DMS114 treated with DMSO at 0.1 percent for 48 hours (cell line): Measurements from ENCODE around the gene FOXF1.

Experiments used
- DNase-seq: peaks from one replicate; lab custom pipeline; 2025; ENCODE audit not compliant: unreplicated experiment; lab: John Stamatoyannopoulos, UW

FOXF1 gene

DNA sequence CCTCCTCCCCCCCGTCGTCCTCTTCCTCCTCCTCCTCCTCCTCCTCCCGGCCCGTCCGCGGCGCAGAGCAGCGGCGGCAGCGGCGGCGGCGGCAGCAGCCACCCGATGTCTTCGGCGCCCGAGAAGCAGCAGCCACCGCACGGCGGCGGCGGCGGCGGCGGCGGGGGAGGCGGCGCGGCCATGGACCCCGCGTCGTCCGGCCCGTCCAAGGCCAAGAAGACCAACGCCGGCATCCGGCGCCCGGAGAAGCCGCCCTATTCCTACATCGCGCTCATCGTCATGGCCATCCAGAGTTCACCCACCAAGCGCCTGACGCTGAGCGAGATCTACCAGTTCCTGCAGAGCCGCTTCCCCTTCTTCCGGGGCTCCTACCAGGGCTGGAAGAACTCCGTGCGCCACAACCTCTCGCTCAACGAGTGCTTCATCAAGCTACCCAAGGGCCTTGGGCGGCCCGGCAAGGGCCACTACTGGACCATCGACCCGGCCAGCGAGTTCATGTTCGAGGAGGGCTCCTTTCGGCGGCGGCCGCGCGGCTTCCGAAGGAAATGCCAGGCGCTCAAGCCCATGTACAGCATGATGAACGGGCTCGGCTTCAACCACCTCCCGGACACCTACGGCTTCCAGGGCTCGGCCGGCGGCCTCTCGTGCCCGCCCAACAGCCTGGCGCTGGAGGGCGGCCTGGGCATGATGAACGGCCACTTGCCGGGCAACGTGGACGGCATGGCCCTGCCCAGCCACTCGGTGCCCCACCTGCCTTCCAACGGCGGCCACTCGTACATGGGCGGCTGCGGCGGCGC, at the start of gene FOXF1:
Gene FOXF1 (plus strand): TSS at position 63 of the 797 bp plus-strand sequence. CDS start 43 bp downstream, at position 106.
- no peak for DNase-seq

DNA sequence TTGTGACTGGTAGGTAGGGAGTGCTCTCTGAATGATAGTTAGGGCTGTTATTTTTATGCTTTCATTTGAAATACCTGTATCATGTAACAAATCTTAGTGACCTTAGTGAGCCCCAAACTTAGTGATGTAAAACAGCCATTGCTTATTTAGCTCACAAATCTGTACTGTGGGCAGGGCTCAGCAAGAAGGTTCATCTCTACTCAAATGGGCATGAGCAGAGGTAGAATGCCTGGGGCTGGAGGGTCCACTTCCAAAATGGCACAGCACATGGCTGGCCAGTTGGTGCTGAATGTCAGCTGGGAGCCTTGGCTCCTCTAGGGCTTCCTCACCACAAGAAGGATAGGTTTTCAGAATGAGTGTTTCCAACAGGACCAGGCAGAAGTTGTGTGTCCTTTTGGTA, 49.3 kb upstream of the FOXF1 start:
- DNase-seq = no peak

DNA sequence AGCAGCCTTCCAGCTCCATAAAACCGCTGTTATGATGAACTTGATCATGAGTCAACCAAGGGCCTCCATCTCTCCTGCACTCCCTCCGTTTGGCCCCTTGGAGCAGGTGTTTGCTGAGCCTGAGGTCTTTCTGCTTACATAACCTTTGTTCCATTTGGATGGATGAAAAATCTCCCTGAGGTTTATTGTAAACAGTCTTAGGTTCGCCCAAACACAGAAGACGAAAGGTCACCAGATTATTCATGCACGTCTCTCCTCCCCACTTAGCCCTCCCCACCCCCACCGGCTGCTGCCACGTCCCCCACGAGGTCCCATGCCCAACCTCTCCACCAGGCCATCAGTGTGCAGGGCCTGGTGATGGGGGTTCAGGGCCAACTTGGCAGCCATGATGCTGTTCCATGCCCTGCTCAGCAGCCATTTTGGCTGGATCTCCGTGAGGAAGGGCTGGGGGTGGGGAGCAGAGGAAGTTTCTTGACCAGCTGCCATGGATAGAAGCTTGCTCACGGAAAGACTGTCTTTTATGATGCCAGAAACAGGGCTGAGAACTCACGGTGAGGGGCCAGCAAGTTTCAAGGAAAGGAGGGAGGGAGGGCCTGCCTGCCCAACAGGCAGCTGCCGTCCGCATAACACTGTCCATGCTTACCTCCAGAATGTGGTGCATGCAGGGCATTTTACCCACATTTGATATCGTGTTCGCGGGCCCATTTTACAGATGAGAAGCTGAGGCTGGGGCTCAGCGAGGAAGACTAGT, 47.8 kb upstream of the FOXF1 start:
- DNase-seq = no peak

DNA sequence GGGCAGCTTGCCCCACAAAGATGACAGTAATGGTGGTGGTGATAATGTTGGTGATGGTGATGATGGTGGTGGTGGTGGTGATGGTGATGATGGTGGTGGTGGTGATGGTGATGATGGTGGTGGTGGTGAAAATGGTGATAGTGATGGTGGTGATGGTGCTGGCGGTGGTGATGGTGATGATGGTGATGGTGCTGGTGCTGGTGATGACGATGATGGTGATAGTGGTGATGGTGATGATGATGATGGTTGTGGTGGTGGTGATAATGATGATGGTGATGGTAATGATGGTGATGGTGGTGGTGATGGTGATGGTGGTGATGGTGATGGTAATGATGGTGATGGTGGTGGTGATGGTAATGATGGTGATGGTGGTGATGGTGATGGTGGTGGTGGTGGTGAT, 46.3 kb upstream of the FOXF1 start:
- no peak for DNase-seq

DNA sequence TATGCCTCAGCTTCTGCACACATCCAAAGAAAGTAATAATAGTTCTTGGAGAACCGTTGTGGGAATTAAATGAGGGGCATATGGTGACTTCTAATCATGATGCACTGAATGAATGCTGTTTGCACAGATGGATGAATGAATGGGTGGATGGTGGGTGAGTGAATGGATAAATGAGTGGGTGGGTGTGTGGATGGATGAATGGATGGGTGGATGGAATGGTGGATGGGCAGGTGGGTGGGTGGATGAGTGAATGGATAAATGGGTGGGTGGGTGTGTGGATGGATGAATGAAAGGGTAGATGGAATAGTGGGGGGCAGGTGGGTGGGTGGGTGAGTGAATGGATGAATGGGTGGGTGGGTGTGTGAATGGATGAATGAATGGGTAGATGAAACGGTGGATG, 44.9 kb upstream of the FOXF1 start:
- no peak for DNase-seq

DNA sequence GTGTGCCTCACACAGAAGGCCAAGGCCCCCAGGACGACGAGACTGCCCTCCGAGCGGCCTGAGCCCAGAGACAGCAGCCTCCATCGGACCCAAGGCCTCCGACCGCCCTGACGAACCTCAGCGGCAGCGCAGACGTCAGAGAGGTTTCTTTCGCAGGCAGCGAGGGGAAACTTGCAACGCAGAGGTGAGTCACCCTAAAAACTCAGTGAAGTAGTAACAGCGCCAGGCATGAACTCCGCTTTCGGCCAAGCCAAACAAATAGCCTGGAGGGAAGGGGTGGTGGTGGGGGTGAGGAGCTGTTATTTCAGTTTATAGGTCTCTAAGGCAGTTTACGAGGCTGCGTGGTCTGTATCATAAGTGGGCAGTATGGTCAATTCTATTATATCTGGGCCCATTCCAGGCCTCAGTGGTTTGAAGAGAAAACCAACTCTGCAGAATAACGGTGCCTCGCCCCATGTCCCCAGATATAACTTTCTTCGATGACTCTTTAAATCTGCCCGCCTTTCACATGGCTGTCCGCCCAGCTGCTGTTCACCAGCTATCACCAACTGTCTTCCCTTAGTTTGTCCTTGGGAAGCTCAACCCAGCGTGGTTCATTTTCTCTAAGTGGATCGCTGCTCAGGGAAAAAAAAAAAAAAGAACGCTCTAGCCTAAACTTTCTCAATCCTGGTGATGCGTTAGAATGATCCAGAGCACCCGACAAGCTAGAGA, 43.5 kb upstream of the FOXF1 start:
- DNase-seq = no peak

DNA sequence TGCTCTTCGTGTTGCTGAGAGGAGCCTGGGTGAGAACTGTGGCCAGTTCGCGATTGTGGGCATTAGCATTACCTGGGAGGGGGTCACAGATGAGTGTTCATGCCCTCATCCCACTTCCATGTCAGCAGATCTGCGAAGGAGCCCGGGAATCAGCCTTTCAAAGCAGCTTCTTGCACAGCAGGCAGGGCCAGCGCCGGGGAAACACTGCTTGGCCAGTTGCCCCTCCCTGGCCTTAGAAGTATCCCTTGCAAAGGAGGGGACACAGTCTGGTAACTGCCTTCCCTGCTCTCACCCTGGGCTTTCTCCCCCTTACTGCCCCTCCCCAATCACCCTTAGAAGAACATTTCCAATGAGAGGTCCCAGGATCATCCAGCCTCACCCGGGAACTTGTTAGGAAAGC, 42.8 kb upstream of the FOXF1 start:
- DNase-seq = no peak

DNA sequence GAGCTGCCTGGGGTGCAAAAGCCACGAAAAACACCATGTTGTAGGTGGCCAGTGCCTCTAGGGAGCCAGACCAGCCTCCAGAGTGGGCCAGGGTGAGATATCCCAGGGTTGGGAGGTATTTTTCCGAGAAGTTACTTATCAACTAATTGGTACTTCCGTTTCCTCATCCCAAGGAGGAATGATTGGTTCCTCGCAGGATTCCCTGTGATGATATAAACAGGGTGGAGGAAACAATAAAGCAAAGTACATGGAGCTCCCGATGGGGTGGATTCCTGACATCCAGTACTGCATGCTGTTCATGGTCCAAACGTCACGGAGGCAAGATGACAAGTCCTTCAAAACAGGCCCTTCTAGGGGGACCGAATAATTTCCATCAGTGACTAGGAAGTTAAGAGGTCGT, 39.4 kb upstream of the FOXF1 start:
- DNase-seq = no peak

DNA sequence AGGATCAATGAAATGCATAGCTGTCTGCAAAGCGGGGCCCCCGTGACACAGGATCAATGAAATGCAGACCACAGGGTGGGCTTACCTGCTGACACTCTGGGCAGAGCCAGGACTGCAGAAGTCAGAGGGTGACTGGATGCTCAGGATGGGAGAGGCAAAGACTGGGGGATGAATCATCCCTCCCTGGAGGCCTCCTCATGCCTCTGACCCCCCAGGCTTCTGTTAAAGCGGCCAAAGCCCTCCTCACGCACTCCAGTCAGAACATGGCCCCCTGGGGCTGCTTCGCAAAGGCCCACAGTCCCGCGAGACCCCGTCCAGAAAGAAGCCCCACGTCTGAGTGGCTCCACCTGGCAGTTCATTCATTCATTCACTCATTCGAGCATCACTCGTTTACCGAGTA, 38.4 kb upstream of the FOXF1 start:
- DNase-seq = no peak

DNA sequence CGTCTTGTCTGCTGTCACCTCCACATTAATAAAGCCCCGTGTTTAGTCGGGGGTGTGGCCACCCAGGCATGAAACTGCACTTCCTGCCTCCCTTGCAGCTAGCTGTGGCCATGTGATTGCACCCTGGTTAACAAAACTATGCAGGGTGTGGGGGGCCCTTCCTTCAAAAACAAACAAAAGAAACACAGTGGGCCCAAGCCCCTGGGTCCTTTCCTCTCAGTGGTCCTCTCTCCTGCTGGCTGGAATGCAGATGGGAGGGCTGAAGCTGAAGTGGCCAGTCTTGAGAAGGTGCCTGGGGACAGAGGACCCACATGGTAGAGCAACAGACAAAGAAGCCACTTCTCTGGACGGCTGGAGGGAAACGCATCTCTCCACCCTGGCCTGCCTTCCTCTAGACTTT, 38.0 kb upstream of the FOXF1 start:
- no peak for DNase-seq

DNA sequence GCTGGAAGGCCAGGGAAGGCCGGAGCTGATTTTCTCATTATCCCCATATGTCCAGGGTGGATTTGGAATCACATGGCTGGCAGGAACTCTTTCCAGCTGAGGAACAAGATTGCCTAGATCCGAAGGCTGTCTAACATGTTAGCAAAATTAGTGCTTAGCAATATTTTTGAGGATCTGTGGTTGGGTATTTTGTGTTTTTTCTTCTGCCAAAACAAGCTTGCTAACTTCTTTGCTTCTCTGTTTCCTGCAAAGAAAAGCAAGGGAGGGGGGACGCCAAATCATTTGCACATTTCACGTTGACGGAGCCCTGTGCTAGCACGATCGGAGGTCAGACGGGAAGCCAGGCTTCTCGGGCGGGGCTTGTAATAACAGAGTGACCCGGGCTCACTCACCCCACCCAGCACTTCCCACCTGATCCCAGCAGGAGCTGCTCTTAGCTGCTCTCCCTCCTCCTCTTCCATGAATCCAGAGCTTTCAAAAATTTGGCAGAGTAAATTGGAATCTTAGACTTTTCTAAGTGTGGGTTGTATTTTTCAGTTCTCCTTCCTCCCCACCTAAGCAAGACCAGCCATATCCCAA, 33.3 kb upstream of the FOXF1 start:
- no peak for DNase-seq

DNA sequence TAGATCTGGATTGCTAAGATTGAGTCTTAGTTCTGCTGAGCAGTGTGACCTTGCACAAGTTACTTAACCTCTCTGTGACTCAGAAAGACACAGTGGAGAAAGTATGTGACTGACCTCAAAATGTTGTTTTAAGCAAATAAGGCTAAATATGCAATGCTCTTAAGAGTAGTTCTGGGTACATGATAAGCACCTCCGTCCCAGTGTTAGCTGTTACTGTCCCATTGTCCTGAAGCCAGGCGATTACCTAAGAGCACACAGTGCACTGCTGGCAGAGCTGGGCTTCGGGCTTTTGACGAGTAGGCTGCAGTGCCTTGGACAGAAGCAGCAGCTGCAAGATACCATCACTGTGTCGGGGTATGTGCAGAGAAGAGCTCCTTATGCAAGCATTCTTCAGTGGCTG, 32.7 kb upstream of the FOXF1 start:
- no peak for DNase-seq

DNA sequence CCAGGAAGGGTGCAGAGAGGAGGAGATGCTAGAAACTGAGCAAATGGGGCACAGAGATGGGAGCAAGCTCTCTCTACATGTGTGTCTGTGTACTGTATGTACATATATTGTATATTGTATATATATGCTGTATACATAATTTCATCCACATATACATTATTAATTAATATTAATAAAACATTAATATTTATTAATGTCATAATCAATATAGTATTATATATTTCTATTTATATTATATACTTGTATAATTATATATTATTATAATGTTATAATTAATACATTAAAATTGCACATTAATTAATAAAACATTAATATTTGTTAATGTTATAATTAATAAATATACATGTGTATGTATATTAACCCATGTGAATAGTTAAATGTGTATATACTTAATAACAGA, 31.5 kb upstream of the FOXF1 start:
- no peak for DNase-seq

DNA sequence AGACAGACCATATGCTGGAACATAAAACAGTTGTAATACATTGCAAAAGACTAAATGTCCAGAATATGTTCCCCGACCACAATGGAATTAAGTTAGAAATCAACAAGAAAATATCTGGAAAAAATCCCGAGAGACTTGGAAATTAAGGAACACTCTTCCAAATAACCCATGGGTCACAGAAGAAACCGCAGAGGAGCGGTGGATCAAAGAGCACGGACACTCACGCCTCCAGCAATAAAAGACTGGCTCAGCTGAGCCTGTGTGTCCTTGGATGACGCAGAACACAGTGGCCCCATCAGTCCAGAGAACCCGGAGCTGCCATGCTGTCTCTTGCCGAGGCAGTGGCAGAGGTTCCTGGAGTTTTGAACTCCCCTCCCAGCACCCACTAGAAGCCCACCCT, 30.9 kb upstream of the FOXF1 start:
- no peak for DNase-seq

DNA sequence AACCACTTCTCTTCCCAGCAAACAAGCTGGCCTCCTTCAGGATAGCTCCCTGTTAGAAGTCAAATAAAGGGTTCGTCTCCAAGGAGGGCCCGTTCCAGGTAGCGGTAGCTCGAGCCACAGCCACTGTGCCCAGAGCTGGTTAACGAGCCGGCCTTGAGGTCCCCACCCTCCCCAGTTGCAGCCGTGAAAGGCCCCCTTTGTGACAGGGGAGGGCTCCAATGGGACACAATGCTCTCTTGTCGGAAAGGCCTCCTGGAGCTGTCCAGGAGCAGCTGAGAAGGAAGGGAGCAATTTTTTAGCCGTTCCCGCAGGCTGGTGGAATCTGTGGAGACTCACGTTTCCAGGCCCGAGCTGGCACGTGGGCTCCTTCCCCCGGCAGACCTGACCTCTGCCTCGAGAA, 29.9 kb upstream of the FOXF1 start:
- DNase-seq = no peak

DNA sequence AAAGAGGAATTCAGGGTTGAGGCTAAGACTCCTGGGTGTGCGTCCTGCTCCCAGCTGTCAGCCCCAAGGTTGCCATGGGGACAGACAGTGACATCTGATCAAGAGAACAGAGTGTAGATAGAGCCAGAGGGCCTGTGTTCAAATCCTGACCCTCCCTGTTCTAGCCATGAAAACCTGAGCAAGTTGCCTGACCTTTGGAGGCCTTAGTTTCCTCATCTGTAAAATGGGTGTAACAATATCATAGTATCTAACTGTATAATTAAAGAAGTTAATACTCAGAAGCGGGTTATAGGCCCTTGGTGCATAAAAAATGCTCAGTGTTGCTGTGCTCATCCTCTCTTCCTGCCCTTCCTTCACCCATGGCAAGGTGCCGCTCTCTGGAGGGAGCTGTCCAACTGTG, 28.7 kb upstream of the FOXF1 start:
- DNase-seq = no peak

DNA sequence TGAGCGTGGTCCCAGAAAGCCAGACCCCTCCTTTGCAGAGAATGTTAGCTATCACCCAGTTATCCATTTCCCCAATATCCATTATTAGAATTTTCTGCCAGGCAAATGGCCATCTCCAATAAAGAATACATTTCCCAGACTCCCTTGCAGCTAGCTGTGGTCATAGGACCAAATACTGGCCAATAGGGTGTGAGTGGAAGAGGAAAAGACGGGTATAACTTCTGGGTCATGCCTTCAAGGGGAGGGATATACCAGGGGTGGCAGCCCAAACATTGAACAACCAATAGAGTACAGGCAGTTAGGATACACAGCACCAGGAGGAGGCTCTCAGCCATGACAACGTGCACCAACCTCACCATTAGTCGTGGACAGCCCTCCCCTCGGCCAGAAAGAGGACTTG, 26.1 kb upstream of the FOXF1 start:
- no peak for DNase-seq

DNA sequence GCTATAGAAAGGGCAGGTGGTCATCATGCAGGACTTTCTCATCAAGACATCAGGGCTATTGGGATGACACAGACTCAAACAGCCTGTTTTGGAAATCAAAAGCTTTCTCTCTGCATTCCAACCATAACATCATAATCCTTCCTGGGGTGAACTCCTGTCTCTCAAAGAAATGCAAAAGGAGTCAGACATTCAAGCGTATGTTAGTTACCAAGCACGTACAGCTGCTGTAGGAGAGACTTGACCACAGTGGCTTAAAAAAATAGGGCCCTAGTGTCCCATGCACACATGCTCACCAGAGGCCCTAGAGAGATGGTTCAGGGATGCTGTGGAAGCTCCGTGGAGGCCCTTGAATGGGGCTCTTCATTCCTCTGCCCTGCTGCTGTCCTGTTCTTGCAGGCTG, 24.6 kb upstream of the FOXF1 start:
- DNase-seq = no peak

DNA sequence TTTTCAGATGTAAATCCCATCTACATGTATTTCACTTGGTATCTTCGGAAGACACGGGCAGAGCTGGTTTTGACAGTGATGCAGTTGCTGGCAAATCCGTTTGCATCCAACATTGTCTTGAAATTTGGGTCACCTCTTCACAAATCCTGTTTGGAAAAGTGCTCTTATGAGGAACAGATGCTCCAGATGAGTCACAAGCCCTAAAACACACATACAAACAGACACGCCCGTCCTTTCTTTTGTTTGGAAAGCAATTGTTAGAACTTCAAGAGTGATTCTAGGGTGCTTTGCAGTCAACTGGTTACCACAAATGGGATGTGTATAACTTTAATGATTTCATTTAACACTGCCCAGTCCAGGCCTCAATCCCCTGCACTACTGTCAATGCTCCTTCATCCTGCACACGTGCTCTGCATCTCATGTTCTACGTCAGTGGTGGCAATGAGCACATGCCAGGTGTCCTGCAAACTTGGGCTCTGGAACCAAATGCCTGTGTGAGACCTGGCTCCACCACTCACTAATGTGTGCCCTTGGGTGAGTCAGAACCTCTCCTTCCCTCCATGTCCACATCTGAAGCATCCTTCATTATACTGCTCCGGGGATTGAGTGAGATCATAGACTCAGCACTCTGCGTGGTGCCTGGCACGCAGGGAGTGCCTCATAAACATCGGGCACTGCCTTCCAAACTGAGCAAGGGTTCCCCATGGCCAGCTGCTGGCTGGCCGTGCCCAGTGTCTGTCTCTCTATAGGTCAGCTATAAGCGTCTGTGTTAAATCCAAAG, 19.3 kb upstream of the FOXF1 start:
- DNase-seq = no peak

DNA sequence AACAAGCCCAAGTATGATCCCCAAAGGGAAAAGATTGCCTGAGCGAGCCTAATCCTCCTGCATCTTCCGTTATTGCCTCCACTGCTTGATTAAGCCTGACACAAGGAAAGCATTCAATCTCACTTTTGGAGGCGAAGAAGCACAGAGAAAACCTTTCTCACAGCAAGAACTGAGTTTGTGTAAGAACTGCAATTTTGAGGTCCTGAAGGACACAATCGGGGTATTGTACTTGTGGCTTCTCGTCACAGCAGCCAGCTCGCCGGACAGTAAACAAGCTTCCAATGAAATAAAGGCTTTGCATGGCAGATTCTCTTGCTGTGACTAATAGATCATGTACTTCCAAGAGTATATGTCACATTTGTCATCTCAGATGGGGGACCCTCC, 18.7 kb upstream of the FOXF1 start:
- DNase-seq = no peak
